Measurements from ENCODE around the gene HMCN2.

Gene HMCN2

DNA sequence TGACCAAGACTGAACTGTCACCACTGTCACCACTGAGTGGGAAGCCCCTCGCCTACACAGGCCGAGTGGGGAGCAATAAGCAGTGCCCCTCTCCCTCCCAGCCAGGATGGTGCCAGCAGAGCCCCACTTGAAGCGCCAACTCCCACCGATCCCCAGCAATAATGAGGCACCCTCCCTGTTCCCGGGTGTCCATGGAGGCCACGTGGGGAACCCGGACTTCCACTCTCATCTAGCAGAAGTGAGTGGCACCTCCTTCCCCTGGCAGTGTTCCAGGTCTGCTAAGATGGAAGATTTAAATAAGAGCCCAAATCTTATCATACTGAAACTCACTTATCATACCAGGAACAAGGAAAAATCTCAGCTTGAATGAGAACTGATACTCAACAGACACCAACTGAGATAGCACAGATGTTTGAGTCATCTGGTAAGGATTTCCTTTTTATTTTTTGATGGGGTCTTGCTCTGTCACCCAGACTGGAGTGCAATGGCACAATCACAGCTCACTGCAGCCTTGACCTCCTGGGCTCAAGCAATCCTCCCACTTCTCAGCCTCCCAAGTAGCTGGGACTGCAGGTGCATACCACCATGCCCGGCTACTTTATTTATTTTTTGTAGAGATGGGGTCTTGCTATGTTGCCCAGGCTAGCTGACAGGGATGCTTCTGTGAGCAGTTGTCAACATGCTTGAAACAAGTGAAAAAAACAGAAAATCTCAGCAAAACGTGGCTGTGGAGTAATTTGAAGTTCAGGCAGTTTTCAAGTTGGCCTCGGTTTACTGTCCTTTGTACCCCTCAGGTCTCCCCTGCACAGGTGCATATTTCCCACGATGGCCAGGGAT is 149.6 kb downstream of the HMCN2 start:
- DNase-seq (ENCODE audit: low read depth in 2 of 2), result no peak

DNA sequence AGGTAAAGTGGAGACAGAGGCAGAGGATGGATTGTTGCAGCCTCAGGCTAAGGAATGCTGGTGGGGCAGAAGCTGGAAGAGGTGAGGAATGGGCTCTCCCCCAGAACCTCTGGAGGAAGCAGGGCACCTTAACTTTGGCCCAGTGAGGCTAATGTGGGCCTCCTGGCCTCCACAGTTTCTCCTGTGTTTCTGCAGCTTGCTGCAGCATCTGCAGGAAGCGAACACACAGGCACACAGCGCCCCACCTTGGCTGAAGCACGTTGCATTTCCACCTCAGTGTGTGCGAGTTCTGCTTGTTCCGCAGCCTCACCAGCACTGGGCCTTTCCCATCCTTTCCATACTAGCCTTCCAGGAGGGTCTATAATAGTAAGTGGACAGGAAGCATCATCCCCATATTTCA is 152.0 kb downstream of the HMCN2 start:
- no peak for DNase-seq (ENCODE audit: low read depth in 2 of 2)

DNA sequence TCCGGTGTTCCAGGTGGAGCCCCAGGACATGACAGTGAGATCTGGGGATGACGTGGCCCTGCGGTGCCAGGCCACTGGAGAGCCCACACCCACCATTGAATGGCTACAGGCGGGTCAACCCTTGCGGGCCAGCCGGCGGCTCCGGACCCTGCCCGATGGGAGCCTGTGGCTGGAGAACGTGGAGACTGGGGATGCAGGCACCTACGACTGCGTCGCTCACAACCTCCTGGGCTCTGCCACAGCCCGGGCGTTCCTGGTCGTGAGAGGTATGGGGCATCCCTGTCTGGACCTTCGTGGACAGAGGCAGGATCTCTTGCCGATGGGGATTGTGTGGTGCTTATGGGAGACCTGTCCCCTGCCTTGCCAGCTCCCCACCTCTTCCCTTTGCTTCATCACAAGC is 153.2 kb downstream of the HMCN2 start:
- DNase-seq (ENCODE audit: low read depth in 2 of 2), result no peak

GRCh38 chr9:130419521-130420035 is 154.0 kb downstream of the HMCN2 start:
- no peak for DNase-seq (ENCODE audit: low read depth in 2 of 2)

DNA sequence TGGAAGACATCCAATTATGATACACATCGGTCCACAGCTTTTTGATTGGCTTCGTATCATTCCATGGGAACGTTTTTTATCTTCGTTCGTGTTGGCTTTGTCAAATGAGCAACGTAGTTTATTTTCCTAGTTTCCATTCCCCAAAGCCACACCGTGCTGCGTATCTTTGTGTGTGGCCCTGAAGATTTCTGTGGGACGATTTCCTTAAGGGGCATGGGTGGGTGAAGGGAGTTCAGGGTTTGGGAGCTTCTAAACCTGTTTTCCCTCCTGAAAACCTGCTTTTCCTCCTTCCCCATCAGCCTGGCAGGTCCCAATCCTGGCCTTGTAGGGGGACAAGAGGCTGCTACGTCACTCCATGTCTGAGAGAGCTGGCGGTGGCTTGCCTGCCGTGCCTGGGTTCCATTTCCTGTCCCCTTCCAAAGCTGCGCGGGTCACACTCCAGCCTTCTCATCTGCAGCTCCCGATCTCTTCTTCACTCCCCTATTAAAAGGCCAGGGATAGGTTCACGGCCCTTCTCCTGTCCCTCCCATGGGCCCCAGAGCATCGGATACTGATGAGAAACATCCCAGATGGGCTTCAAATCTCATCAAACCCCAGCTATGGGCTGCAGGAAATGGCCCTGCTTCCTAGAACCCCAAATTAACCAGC is 155.7 kb downstream of the HMCN2 start:
- DNase-seq (ENCODE audit: low read depth in 2 of 2), result no peak

DNA sequence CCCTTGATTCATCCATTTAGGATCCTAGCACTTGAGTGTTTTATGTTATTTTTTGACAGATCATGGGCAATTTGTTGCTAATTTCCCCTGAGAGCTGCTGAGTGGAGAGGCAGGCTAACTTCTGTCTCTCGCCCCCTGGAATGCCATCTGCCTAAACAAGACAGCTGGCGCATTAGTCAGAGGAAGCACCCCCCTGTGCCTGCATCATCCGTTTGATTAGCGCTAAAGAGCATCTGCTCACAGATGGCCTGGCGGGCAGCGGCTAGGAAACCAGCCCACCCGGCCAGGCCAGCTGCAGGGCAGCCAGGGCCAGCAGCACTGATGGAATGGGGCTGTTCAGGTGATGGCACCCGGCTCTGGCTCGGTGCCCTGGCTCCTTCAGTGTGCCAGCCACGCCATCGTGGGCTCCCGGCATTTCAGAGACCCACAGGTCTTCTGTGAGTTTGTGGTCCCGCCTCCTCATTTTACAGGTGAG is 156.3 kb downstream of the HMCN2 start:
- no peak for DNase-seq (ENCODE audit: low read depth in 2 of 2)

- DNase-seq (ENCODE audit: low read depth in 2 of 2), result no peak
Observed at GRCh38 chr9:130422546-130422945, 157.0 kb downstream of the HMCN2 start.

- no peak for DNase-seq (ENCODE audit: low read depth in 2 of 2)
Observed at GRCh38 chr9:130423272-130423671, 157.7 kb downstream of the HMCN2 start.

- no peak for DNase-seq (ENCODE audit: low read depth in 2 of 2)
Observed at GRCh38 chr9:130424595-130425454, 159.3 kb downstream of the HMCN2 start.

DNA sequence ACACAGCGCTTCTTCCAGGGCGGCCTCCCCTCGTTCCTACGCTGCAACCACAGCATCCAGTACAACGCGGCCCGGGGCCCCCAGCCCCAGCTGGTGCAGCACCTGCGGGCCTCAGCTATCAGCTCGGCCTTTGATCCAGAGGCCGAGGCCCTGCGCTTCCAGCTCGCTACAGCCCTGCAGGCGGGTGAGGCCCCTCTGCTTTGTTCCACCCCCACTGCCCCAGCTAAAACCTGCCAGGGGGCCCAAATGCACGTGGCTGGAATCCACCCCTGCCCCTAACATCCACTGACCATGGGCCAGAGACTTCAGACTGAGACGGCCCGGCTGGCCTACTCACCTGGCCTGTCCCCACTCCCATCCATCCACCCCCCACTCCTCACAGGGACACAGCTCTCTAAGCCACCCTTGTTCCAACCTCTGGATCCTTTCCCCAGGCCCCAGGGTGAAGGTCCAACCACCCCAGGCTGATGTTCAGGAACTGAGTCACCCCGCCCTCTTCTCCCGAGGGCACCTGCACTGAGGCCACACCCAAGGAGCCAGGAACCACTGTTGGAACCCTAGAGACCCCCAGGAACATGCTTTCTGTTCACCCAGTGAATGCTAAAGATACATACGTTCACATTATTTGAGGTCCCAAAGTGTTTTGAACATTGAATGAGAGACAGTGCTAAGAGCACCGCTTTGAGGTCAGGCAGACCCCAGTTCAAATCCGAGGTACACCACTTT is 160.3 kb downstream of the HMCN2 start:
- DNase-seq (ENCODE audit: low read depth in 2 of 2), result no peak

DNA sequence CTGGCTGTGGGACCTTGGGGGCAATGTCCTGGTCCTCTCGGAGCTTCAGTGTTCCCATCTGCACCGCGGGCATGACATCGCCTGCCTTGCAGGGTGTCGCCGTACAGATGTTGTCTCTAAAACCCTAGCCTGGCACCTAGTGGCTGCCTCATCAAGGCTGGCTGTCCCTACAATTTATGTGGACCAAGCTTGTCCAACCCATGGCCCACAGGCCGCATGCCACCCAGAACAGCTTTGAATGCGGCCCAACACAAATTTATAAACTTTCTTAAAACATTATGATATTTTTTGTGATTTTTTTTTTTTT is 160.9 kb downstream of the HMCN2 start:
- no peak for DNase-seq (ENCODE audit: low read depth in 2 of 2)

DNA sequence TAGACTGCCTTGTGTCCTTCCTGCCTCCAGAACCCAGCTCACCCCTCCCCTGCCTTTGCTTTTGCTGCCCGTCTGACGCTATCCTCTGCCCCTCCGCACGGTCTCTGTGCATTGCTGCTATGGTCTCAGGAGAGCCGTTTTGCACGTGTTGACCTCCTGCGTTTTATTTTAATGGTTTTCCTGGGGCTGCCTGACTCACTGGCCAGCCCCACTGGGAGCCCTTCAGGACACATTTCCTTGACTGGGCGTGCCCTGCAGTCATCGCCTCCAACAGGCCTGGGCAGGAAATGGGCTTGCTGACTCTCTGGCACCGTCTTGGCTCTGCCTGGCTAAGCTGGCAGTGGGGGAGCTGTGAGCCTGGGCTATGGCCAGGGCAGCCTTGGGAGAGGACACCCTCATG is 161.3 kb downstream of the HMCN2 start:
- DNase-seq (ENCODE audit: low read depth in 2 of 2), result no peak

- no peak for DNase-seq (ENCODE audit: low read depth in 2 of 2)
Observed at GRCh38 chr9:130427326-130427725, 161.8 kb downstream of the HMCN2 start.

DNA sequence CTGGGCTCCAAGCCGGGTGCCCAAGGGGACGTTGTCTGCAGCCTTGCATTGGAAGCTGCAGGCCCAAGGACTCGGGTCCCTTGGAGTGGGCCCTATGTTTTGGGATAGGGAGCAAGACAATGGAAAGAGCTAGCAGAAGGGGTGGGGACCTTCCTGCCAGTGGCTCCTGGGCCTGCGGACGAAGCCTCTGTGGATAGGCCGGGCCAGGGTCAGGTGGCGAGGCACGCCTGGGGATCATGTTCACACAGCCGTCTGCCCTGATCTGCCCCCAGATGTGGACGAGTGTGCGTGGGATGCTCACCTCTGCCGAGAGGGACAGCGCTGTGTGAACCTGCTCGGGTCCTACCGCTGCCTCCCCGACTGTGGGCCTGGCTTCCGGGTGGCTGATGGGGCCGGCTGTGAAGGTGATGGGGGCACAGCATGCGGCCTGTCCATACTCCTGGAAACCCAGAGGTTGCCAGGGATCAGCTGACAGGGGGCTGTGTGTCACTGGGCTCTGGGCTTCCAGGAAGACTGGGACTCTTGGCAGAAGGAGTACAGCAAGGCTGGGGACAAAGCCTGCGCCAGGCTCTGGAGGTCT is 162.6 kb downstream of the HMCN2 start:
- no peak for DNase-seq (ENCODE audit: low read depth in 2 of 2)

DNA sequence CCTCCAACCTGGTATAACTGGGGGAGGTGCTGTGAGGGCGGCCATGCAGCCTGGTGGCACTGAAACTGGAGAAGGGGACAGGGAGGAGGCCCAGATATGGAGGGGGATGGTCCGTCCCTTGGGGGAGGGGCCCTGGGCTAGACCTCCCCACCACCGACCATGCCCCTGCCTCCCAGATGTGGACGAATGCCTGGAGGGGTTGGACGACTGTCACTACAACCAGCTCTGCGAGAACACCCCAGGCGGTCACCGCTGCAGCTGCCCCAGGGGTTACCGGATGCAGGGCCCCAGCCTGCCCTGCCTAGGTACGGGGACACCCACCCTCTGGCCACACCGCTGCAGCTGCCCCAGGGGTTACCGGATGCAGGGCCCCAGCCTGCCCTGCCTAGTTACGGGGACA is 163.8 kb downstream of the HMCN2 start:
- DNase-seq (ENCODE audit: low read depth in 2 of 2), result no peak

GRCh38 chr9:130429831-130430230 is 164.3 kb downstream of the HMCN2 start:
- no peak for DNase-seq (ENCODE audit: low read depth in 2 of 2)

- no peak for DNase-seq (ENCODE audit: low read depth in 2 of 2)
Observed at GRCh38 chr9:130430232-130430631, 164.7 kb downstream of the HMCN2 start.

- no peak for DNase-seq (ENCODE audit: low read depth in 2 of 2)
Observed at GRCh38 chr9:130430734-130431535, 165.4 kb downstream of the HMCN2 start.

- DNase-seq (ENCODE audit: low read depth in 2 of 2), result no peak
Observed at GRCh38 chr9:130431536-130432303, 166.2 kb downstream of the HMCN2 start.

DNA sequence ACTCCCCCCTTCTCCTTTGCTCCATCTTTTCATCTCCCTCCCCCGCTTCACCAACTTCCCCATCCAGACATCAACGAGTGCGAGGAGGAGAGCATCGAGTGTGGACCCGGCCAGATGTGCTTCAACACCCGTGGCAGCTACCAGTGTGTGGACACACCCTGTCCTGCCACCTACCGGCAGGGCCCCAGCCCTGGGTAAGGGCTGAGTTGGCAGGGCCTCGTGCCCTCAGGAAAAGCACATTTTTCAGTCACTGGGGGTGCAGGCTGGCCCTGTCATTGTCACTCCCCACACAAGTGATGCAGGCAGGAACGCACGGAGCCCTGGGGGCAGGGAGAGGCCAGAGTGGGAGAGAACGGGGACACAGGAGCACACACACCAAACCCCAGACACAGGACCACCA is 166.8 kb downstream of the HMCN2 start:
- DNase-seq (ENCODE audit: low read depth in 2 of 2), result no peak

Measured in stimulated activated CD8-positive, alpha-beta memory T cell treated with anti-CD3 and anti-CD28 coated beads, Interleukin-2, amount 100 ng/mL, for 48 hours (primary cell).